Astrocyte (in vitro differentiated cells and primary cell): Measurements from ENCODE around the gene GABBR1. TPM values are rescaled to one million over a fixed set of nuclear protein-coding genes. Genes with fewer than 3 reads are reported as not detected.

ENCODE experiments used
- DNase-seq: peaks from one replicate; pipeline ENCODE4 v3.0.0-alpha.2; 2010; ENCODE audit warnings: low read depth
- FAIRE-seq: peaks from 2 replicates; lab custom pipeline; 2011; peaks lifted over from hg19 to GRCh38; lab: Jason Lieb, UNC
- H2AFZ ChIP-seq: 2 replicates; pipeline ENCODE4 v1.6.0; 2012; ENCODE audit warnings: low read depth, low read length, inconsistent platforms
- H3K27ac ChIP-seq: 2 replicates; pipeline ENCODE4 v1.5.1; 2011; ENCODE audit warnings: low read depth, low read length, inconsistent platforms
- H3K27me3 ChIP-seq: 2 replicates; pipeline ENCODE4 v1.6.0; 2011; ENCODE audit warnings: low read length, inconsistent platforms; ENCODE audit not compliant: insufficient read depth
- H3K36me3 ChIP-seq: 2 replicates; pipeline ENCODE4 v1.5.1; 2011; ENCODE audit warnings: low read length, inconsistent platforms; ENCODE audit not compliant: insufficient read depth
- H3K4me1 ChIP-seq: 2 replicates; pipeline ENCODE4 v1.5.1; 2011; ENCODE audit warnings: low read length, inconsistent platforms; ENCODE audit not compliant: insufficient read depth
- H3K4me2 ChIP-seq: 2 replicates; pipeline ENCODE4 v1.6.0; 2012; ENCODE audit warnings: low read length, inconsistent platforms
- H3K4me3 ChIP-seq: 2 replicates; pipeline ENCODE4 v1.5.1; 2011; ENCODE audit warnings: low read depth, mild to moderate bottlenecking, low read length, inconsistent platforms; ENCODE audit not compliant: insufficient read depth
- H3K79me2 ChIP-seq: 2 replicates; pipeline ENCODE4 v1.6.0; 2012; ENCODE audit warnings: mild to moderate bottlenecking, low read length, inconsistent platforms; ENCODE audit not compliant: insufficient read depth
- H3K9ac ChIP-seq: 2 replicates; pipeline ENCODE4 v1.6.0; 2012; ENCODE audit warnings: mild to moderate bottlenecking, low read length, inconsistent platforms
- H3K9me3 ChIP-seq: 2 replicates; pipeline ENCODE4 v1.5.1; 2012; ENCODE audit warnings: low read depth, mild to moderate bottlenecking, low read length, inconsistent platforms; ENCODE audit not compliant: insufficient read depth
- H4K20me1 ChIP-seq: 2 replicates; pipeline ENCODE4 v1.6.0; 2012; ENCODE audit warnings: low read length, inconsistent platforms; ENCODE audit not compliant: insufficient read depth
- H3K27ac Mint-ChIP-seq: one replicate; pipeline ENCODE4 v1.8.0; 2021; ENCODE audit warnings: mild to moderate bottlenecking, mixed read lengths; ENCODE audit not compliant: unreplicated experiment
- H3K27me3 Mint-ChIP-seq: one replicate; pipeline ENCODE4 v1.8.0; 2021; ENCODE audit warnings: low read depth, mixed read lengths; ENCODE audit not compliant: unreplicated experiment
- H3K36me3 Mint-ChIP-seq: one replicate; pipeline ENCODE4 v1.8.0; 2021; ENCODE audit warnings: low read depth, mixed read lengths; ENCODE audit not compliant: unreplicated experiment
- H3K4me1 Mint-ChIP-seq: one replicate; pipeline ENCODE4 v1.8.0; 2021; ENCODE audit warnings: low read depth, mixed read lengths; ENCODE audit not compliant: unreplicated experiment
- H3K4me3 Mint-ChIP-seq: one replicate; pipeline ENCODE4 v1.8.0; 2021; ENCODE audit warnings: mild to moderate bottlenecking, moderate library complexity, mixed read lengths; ENCODE audit not compliant: unreplicated experiment
- H3K9me3 Mint-ChIP-seq: one replicate; pipeline ENCODE4 v1.8.0; 2021; ENCODE audit warnings: mild to moderate bottlenecking, mixed read lengths; ENCODE audit not compliant: unreplicated experiment
- CTCF ChIP-seq: IDR thresholded peaks from 2 replicates; pipeline ENCODE4 v1.5.1; 2011; ENCODE audit warnings: low read depth, mild to moderate bottlenecking, inconsistent platforms, low read length, moderate library complexity; ENCODE audit not compliant: insufficient read depth
- EZH2 ChIP-seq: IDR thresholded peaks from 2 replicates; pipeline ENCODE4 v1.6.1; 2012; ENCODE audit warnings: mild to moderate bottlenecking, low read length, inconsistent platforms; ENCODE audit not compliant: insufficient read depth
- total RNA-seq: library from RNA; stranded (reverse); gene quantifications from 2 replicates; pipeline ENCODE4 v1.2.1, GENCODE V29; 2021

The GABBR1 gene
- total RNA-seq, 1 donor from 2014 or later = 66.3 TPM

GRCh38 chr6:29547573-29547972, 85.4 kb downstream of the GABBR1 start:
- Histone ChIP-seq H3K4me3 (no peak overlapping the region), H3K9me3 (no peaks in the 10 kb centered on the region), H3K4me1 (no peaks in the 10 kb centered on the region), H3K4me2 (no peak overlapping the region), H4K20me1 (no peaks in the 10 kb centered on the region), H3K36me3 (no peaks in the 10 kb centered on the region), H3K79me2 (no peaks in the 10 kb centered on the region), H3K9ac (no peak overlapping the region), H3K27me3 (peaks cover 2% of the 10 kb centered on the region), H3K27ac (no peak overlapping the region), H2AFZ (no peak overlapping the region)
- Mint-ChIP-seq H3K36me3 (no peaks in the 10 kb centered on the region), H3K4me3 (no peak overlapping the region), H3K9me3 (no peaks in the 10 kb centered on the region), H3K27me3 (peaks cover 34% of the 10 kb centered on the region), H3K4me1 (no peaks in the 10 kb centered on the region), H3K27ac (no peak overlapping the region)
- DNase-seq = no peak
- TF ChIP-seq EZH2 (no peak), CTCF (no peak)
- FAIRE-seq = no peak

GRCh38 chr6:29537714-29538403, 95.1 kb downstream of the GABBR1 start:
- Histone ChIP-seq H3K9me3 (no peaks in the 10 kb centered on the region), H4K20me1 (no peaks in the 10 kb centered on the region), H3K36me3 (no peaks in the 10 kb centered on the region), H3K4me1 (no peaks in the 10 kb centered on the region), H3K4me3 (no peak overlapping the region), H2AFZ (no peak overlapping the region), H3K27ac (no peak overlapping the region), H3K4me2 (no peak overlapping the region), H3K9ac (no peak overlapping the region), H3K27me3 (no peaks in the 10 kb centered on the region), H3K79me2 (no peaks in the 10 kb centered on the region)
- H3K4me1 Mint-ChIP-seq = no peaks in the 10 kb centered on the region
- DNase-seq (no peak), FAIRE-seq (no peak)
- TF ChIP-seq EZH2 (no peak), CTCF (no peak)
- H3K27ac Mint-ChIP-seq = no peak overlapping the region
- no peaks in the 10 kb centered on the region for H3K36me3 Mint-ChIP-seq
- H3K9me3 Mint-ChIP-seq = peaks cover 8% of the 10 kb centered on the region
- H3K4me3 Mint-ChIP-seq = no peak overlapping the region
- peaks cover 27% of the 10 kb centered on the region for H3K27me3 Mint-ChIP-seq

- Histone ChIP-seq H3K79me2 (no peaks in the 10 kb centered on the region), H4K20me1 (no peaks in the 10 kb centered on the region), H3K9ac (no peak overlapping the region), H2AFZ (no peak overlapping the region), H3K4me1 (no peaks in the 10 kb centered on the region), H3K27ac (no peak overlapping the region), H3K9me3 (peaks cover 4% of the 10 kb centered on the region), H3K4me2 (no peak overlapping the region), H3K4me3 (no peak overlapping the region), H3K27me3 (no peaks in the 10 kb centered on the region), H3K36me3 (no peaks in the 10 kb centered on the region)
- Mint-ChIP-seq H3K27ac (no peak overlapping the region), H3K36me3 (no peaks in the 10 kb centered on the region), H3K4me1 (peaks cover 3% of the 10 kb centered on the region), H3K27me3 (peaks cover 5% of the 10 kb centered on the region), H3K4me3 (no peak overlapping the region), H3K9me3 (no peaks in the 10 kb centered on the region)
- FAIRE-seq (no peak), DNase-seq (no peak)
- TF ChIP-seq CTCF (no peak), EZH2 (no peak)
Observed at GRCh38 chr6:29532320-29532951, 100.5 kb downstream of the GABBR1 start.
